GM18951 (cell line): Measurements from ENCODE around the gene MCM9.
"Not testable (repeated sequence)": the region's sequence is repeated elsewhere in the genome, so short reads cannot be mapped to it uniquely, and the experiment has no call there.

Source experiments
- POLR2A ChIP-seq: IDR thresholded peaks from 4 replicates; pipeline ENCODE4 v1.6.1; 2011; ENCODE audit warnings: mild to moderate bottlenecking; ENCODE audit not compliant: insufficient read length, insufficient read depth; ENCODE audit errors: extremely low read depth
- in situ Hi-C: fragments of 300-500 bp; cut with MboI; formaldehyde crosslinking; loops from one replicate; pipeline ENCODE4 v1.12.0; 2022; ENCODE audit warnings: low sequenced_read_pairs, mixed read lengths, inconsistent platforms; ENCODE audit not compliant: unreplicated experiment

MCM9 gene

GRCh38 chr6:118876198-118876597 lies 58.8 kb downstream of the MCM9 start:
- no peak for TF ChIP-seq POLR2A
- in situ Hi-C loops: no loop called here

DNA sequence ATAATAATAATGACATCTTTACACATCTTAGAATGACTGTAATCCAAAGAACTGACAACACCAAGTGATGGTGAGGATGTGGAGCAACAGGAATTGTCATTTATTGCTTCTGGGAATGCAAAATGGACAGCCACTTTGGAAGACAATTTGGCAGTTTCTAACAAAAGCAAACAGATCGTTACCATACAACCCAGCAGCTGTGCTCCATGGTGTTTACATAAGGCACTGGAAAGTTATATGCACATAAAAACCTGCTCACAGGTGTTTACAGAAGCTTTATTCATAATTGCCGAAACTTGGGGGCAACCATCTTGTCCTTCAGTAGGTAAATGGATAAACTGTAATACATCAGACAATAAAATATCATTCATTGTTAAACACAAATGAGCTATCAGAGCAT lies 59.3 kb downstream of the MCM9 start:
- in situ Hi-C loops: no loop called here
- no peak for TF ChIP-seq POLR2A

GRCh38 chr6:118873239-118873638 lies 61.7 kb downstream of the MCM9 start:
- TF ChIP-seq POLR2A: no peak
- in situ Hi-C loops: no loop called here

GRCh38 chr6:118872726-118873125 lies 62.2 kb downstream of the MCM9 start:
- in situ Hi-C loops: no loop called here
- TF ChIP-seq POLR2A: no peak

DNA sequence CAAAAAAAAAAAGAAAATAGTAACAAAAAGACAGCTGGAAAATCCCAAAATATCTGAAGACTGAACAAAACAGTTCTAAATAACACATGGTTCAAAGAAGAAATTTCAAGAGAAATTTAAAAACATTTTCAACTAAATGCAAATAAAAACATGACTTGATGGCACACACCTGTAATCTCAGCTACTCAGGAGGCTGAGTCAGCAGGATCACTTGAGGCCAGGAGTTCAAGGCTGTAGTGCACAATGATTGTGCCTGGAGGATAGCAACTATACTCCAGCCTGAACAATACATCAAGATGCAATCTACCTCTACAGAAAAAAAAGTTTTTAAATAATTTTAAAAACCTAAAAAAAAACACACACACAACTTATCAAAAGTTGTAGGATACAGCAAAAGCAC lies 62.6 kb downstream of the MCM9 start:
- no peak for TF ChIP-seq POLR2A
- in situ Hi-C loops: no loop called here

DNA sequence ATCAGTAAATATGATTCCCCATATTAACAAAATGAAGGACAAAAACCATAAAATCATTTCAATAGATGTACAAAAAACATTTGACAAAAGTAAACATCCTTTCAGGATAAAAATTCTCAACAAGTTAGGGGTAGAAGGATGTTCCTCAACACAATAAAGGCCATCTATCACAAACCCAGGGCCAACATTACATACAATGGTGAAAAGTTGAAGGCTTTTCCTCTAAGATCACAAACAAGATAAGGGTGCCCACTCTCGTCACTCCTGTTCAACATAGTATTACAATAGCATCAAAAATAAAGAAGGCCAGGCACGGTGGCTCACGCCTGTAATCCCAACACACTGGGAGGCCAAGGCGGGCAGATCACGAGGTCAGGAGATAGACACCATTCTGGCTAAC lies 63.6 kb downstream of the MCM9 start:
- in situ Hi-C loops: no loop called here
- no peak for TF ChIP-seq POLR2A

- in situ Hi-C loops: no loop called here
- no peak for TF ChIP-seq POLR2A
Measured at GRCh38 chr6:118869894-118870589, 64.9 kb downstream of the MCM9 start.

- in situ Hi-C loops: no loop called here
- no peak for TF ChIP-seq POLR2A
Measured at GRCh38 chr6:118869350-118869749, 65.6 kb downstream of the MCM9 start.

DNA sequence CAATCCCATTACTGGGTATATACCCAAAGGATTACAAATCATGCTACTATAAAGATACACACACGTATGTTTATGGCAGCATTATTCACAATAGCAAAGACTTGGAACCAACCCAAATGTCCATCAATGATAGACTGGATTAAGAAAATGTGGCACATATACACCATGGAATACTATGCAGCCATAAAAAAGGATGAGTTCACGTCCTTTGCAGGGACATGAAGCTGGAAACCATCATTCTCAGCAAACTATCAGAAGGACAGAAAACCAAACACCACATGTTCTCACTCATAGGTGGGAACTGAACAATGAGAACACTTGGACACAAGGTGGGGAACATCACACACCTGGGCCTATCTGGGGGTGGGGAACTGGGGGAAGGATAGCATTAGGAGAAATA lies 66.1 kb downstream of the MCM9 start:
- in situ Hi-C loops: not testable (repeated sequence)

DNA sequence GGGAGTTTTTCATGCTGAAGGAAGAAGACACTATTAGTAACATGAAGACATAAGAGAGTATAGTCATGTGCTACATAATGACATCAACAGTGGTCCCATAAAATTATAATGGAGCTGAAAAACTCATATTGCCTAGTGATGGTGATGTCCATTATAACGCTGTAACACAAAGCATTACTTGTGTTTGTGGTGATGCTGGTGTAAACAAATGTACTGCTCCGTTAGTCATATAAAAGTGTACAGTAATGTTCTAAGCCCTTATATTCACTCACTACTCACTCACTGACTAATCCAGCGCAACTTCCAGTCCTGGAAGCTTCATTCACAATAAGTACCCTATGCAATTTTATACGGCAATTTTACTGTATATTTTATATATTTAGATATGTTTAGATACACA lies 67.8 kb downstream of the MCM9 start:
- in situ Hi-C loops: no loop called here
- no peak for TF ChIP-seq POLR2A

GRCh38 chr6:118865100-118865391 lies 69.9 kb downstream of the MCM9 start:
- TF ChIP-seq POLR2A: no peak
- in situ Hi-C loops: no loop called here

DNA sequence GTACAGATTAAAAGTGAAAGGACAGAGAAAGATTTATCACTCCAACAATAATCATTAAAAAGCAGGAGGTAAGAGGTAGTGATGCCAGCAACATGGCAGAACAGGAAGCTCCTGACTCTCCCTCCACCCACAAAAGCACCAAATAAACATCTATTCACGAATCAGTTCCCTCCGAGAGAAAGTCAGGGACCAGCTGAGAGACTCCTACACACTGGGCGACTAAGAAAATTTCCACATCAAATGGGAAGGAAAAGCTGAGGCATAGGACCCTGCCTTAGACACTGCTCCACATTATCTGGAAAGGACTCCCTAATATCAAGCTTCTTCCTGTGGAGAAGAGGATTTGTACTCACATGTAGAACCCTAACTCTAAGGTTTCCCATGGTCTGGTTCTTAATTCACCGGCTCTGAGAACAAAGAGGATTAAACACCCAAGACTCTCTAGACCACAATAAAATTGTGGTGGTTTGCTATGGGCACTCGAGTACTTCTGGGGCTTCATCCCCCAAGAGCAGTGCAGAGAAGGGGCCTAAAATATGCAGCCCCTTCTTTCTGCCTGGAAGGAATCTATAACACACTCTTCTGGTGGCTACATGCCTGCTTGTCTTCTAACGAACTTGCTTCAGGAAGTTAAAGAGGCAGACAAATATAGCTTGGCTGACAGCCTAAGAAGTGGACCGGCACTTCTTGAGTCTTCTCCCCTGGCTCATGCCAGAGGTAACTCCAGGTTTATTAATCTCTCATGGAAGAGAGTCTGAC lies 70.4 kb downstream of the MCM9 start:
- TF ChIP-seq POLR2A: no peak
- in situ Hi-C loops: no loop called here

GRCh38 chr6:118862443-118862842 lies 72.5 kb downstream of the MCM9 start:
- no peak for TF ChIP-seq POLR2A
- in situ Hi-C loops: no loop called here

DNA sequence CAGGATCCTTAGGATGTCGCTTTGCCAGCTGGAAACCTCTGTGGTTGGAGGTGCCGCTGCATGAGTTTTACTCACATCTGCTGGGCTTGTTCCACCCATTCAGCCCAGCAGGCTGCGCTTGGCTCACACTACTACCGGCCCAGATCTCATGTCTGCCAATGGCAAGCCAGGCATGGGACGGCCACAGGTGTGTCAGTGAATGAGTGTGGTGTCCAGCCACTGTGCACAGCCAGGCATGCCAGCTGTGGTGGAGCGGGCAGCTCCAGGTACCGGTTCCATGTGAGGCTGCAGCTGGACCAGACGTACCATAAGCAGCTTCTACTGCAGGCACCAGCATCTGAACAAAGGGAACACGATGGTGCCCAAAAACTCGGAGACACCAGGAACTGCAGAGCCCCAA lies 74.1 kb downstream of the MCM9 start:
- in situ Hi-C loops: no loop called here
- TF ChIP-seq POLR2A: no peak
